Sciatic nerve (tissue), 2 donors: ENCODE data around the gene ELF4. TPM values are rescaled to one million over a fixed set of nuclear protein-coding genes. Genes with fewer than 3 reads are reported as not detected.

ENCODE experiments used
- ATAC-seq: fragments of 200-7000 bp; cut with Tn5 transposase; one replicate; pipeline ENCODE4 v1.9.1; 2020; ENCODE audit warnings: mild to moderate bottlenecking, moderate library complexity
- DNase-seq: peaks from one replicate; pipeline ENCODE4 v3.0.0-alpha.2; 2020; ENCODE audit warnings: low spot score
- intact Hi-C: fragments of 100-400 bp; cut with DNase I; formaldehyde crosslinking; loops from one replicate; pipeline ENCODE4 v1.14.2; 2022
- total RNA-seq: library from RNA; stranded (reverse); fragmentation: NEBNext Ultra II Directional; extraction: Animal tissue kit (Norgen Biotek cat#: 25700); gene quantifications from one replicate; pipeline ENCODE4 v1.2.1, GENCODE V29; 2021
- donor health status: DM: no; HTN: no; CAD: no.
- donor health status: DM: no; HTN: no; CAD: no.

The ELF4 gene
- total RNA-seq, 1 donor from 2014 or later, result 15.3 TPM

DNA sequence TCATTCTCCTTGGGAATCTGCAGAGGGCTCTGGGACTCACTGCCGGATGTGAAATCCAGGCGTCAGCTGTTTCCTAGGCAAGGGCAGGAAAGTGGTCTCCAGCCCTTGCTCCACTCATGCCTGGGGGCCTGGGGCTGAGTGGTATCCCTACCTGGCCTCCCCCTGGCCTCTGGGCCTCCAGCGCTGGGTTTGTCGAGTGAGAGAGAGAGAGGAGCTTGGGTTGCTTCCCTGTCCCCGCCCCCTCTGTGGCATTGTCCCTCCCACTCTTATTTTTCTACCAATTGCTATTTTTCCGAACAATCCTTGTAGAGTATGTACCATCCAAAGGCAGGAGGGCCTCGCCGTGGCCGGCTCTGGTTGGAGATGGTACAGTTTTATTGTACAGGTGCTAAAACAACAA is 53.1 kb downstream of the ELF4 start:
- intact Hi-C loops, result no loop called here
- ATAC-seq, result no peak
- DNase-seq, result no peak

DNA sequence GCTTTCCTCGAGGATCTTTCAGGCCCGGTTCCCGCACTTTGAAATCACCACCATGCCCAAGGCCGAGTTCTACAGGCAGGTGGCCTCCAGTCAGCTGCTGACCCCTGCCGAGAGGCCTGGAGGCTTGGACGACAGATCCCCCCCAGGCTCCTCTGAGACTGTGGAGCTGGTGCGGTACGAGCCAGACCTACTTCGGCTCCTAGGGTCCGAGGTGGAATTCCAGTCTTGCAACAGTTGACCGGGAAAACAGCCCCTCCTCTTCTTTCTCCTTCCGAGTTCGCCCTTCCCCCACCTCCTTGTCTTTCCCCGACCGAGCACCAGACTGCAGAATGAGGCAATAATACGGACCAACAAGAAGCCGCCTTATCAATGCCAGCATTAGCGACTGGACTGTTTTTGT is 54.4 kb downstream of the ELF4 start:
- intact Hi-C loops, result no loop called here

GRCh38 chrX:130055103-130055502 is 55.2 kb downstream of the ELF4 start:
- intact Hi-C loops, result no loop called here
- DNase-seq (no peak), ATAC-seq (peak; percentile 50)

More for the DNA sequence above, 54.4 kb downstream of the ELF4 start:
- DNase-seq, result no peak
- ATAC-seq, result no peak

DNA sequence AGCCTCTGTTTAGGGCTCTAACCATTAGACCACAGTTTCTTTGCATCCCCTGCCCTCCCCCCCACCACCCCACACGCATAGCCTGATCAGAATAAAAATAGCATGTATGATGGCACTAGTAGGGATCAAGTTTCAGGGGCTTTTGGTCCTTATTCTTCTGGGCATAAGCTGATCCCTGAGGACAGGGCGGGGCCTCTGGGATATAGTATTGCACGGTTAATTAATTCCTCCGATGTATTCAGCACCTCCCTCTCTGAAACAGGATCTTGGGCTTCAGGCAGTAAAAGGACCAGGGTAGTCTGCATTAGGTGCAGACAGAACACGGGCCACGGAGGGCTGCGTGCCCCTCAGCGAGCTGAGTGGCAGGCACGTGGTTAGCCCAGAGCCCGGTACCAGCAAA is 57.1 kb downstream of the ELF4 start:
- intact Hi-C loops, result no loop called here
- no peak for DNase-seq
- ATAC-seq, result no peak

DNA sequence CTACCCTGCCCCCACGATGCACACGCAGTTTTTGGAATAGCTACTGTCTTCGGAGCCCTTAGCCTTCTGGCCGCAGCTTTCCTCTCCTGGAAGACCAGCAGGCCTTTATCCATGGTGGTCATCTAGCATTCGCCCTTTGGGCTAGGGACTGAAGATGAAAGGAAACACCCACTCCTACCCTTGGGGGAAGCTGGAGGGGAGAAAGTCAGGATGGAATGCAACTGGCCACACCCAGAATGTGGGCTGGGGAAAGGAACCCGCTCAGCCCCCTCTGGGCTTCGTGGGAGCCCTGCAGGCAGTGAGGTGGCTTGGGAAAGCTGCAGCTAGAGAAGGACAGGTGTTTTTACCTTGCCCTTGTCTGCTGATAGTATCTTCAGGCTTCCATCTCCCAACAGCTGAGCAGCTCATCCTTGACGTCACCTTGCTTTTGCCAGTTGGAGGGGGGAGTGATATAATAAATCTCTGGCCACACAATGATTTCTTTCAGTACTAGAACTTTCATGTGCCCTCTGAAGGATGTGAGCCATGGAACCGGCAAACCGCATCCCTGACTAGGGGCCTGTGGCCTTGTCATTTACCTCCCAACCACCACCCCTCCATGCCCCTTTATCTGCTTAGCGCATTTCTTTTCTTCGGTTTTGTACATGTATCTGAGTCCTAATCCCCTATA is 59.0 kb downstream of the ELF4 start:
- DNase-seq (no peak), ATAC-seq (no peak)
- intact Hi-C loops, result no loop called here

GRCh38 chrX:130049821-130050220 is 60.5 kb downstream of the ELF4 start:
- DNase-seq (no peak), ATAC-seq (peak; percentile 75)
- intact Hi-C loops, result no loop called here

- intact Hi-C loops, result no loop called here
- DNase-seq, result no peak
- ATAC-seq, result no peak
Observed at GRCh38 chrX:130048686-130049222, 61.5 kb downstream of the ELF4 start.

DNA sequence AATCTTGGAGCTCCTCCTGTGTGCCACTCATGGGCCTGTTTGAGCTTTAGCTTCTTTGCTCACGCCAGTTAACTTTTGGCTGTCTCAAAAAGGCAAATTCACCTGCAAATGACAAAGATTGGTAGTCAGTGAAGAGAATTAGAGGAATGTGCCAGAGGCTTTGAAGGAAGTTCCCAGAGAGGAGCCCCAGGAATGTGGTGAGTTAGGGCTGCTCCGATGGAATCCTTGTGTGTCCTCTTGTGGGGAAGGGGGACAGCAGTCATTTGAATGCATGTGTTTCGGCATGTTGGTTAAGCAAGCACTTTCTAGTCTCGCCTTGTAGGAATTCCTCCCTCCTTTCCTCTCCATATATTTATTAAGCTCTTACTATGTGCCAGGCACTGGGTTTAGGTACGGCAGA is 62.9 kb downstream of the ELF4 start:
- intact Hi-C loops, result no loop called here
- no peak for ATAC-seq
- DNase-seq, result no peak

GRCh38 chrX:130039847-130040246 is 70.5 kb downstream of the ELF4 start:
- ATAC-seq (peak; percentile 42), DNase-seq (no peak)
- intact Hi-C loops, result no loop called here

GRCh38 chrX:130034178-130034577 is 76.1 kb downstream of the ELF4 start:
- DNase-seq, result no peak
- intact Hi-C loops, result no loop called here
- no peak for ATAC-seq

DNA sequence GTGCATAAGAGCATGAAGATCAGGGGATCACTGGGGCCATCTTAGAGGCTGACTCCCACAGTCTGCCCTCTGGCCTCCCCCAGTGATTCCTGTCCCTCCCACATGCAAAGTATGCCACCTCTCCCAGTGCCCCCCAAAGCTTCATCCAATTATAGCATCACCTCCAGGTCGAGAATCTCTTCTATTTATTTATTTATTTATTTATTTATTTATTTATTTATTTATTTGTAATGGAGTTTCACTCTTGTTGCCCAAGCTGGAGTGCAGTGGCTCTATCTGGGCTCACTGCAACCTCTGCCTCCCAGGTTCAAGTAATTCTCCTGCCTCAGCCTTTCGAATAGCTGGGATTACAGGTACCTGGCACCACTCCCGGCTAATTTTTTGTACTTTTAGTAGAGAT is 77.7 kb downstream of the ELF4 start:
- intact Hi-C loops, result no loop called here
- no peak for DNase-seq
- ATAC-seq, result no peak

DNA sequence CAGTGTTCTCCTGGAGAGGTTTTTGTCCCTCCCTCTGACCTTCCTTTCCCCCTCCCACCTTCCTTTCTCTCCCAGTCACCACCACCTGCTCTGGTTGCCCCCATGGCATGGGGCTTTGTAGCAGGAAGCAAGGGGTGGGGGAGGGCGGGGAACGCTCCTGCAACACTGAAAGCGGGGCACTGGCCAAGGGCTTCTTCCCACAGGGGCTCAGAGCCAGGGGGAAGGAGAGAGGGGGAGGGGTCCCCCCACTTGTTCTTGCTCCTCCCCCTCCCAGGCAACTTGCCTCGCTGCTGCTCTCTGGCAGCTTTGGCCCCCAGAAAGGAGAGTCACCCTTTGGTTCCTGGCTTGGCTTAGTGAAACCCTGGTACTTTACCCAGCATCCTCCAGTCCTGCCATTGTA is 79.5 kb downstream of the ELF4 start:
- intact Hi-C loops, result no loop called here
- ATAC-seq, result no peak
- no peak for DNase-seq

GRCh38 chrX:130028196-130028595 is 82.1 kb downstream of the ELF4 start:
- ATAC-seq (no peak), DNase-seq (no peak)
- intact Hi-C loops, result no loop called here

- intact Hi-C loops, result no loop called here
- DNase-seq, result no peak
Observed at GRCh38 chrX:130027569-130027968, 82.7 kb downstream of the ELF4 start.

DNA sequence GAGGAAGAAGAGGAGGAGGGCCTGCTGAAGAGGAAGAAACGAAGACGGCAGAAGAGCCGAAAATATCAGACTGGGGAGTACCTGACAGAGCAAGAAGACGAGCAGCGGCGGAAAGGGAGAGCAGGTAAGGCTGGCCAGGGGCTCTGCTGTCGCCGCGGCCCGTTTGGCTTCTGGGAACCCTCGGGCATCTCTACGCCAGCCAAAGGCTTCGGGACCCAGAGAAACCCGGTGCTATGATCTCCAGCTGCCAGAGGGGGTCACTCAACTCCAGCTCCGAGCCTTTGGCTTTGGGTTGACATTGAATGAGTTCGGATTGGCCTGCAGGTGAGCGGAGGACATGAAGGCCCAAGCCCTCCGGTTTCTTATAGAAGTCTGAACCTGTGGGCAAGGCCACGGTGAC is 85.0 kb downstream of the ELF4 start:
- no peak for DNase-seq
- intact Hi-C loops, result no loop called here
- ATAC-seq, result no peak

More at GRCh38 chrX:130027569-130027968, 82.7 kb downstream of the ELF4 start:
- no peak for ATAC-seq

DNA sequence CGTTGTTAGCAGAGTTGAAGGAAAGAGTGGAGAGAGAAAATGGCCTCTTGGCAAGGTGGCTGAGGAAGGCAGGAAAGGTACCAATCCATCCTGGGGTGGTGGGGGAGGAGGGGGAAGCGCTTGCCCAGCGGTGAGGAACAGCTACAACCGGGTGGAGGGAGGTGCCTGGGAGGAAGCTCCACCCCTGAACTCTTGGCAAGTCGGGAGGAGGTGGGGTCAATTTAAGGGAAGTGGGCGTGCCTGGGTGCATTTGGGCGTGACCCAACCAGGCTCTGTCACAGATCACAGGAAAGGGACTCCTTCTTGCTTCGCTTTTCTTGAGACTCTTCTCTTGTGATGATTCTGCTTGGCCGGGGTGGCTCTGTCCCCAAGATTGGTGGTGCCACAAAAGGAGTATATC is 86.2 kb downstream of the ELF4 start:
- peak; percentile 95 for ATAC-seq
- DNase-seq, result peak; percentile 84
- intact Hi-C loops, result no loop called here

DNA sequence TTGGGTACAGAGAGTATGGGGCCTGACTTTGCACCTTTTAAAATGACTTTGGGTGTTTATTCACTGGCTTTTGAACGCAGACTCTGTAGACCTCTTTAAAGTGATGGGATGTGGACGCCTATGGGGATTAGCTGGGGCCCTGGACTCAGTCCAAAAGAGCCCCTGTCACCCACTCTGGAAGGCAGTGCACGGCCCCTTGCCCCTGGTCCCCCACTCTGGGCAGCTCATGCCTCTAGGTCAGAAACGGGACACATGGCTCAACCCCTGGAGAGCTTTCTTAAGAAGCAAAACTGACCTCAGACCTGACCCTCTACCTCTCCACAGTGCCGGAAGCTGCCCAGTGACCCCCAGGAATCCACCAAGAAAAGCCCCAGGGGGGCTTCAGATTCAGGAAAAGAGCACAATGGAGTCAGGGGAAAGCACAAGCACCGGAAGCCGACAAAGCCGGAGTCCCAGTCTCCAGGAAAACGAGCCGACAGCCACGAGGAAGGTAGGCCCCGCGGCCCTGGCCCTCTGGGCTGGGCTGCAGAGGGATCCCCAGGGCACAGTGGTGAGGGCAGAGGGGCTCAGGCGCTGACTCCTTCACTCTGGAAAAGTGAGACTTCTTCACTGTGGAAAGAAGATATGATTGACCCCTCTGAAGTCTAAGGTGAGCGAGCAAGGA is 89.5 kb downstream of the ELF4 start:
- intact Hi-C loops, result no loop called here
- DNase-seq, result no peak

DNA sequence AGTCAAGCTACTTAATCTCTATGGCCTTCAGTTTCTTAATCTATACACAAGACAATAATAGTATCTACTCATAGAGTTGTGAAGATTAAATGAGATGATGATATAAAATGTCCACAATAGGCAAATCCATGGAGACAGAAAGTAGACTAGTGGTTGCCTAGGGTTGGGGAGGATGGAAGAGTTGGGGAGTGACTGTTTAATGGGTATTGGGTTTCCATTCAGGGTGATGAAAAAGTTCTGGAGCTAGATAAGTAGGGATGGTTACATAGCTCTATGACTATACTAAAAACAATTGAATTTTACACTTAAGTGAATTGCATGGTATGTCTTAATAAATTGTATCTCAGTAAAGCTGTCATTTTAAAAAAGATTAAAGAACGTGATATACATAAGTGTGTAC is 92.2 kb downstream of the ELF4 start:
- intact Hi-C loops, result no loop called here
- no peak for DNase-seq
- no peak for ATAC-seq

More for the DNA sequence above, 89.5 kb downstream of the ELF4 start:
- ATAC-seq, result no peak

DNA sequence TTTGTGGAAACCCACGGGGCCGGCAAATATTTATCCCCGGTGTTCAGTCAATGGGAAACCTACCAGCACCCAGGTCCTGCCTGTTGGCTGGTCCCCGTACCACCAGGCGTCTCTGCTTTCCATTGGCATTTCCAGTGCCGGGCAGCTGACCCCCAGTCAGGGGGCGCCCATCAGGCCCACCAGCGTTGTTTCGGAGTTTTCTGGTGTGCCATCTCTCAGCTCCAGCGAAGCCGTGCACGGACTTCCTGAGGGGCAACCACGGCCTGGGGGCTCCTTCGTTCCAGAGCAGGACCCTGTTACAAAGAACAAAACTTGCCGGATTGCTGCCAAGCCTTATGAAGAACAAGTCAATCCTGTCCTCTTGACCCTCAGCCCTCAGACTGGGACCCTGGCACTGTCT is 95.1 kb downstream of the ELF4 start:
- intact Hi-C loops, result no loop called here

More for the DNA sequence above, 95.1 kb downstream of the ELF4 start:
- DNase-seq (no peak), ATAC-seq (no peak)
